Measurements from ENCODE around the gene LPAR2. TPM values are rescaled to one million over a fixed set of nuclear protein-coding genes. Genes with fewer than 3 reads are reported as not detected.
A peak's percentile ranks its signal among the peaks of the same experiment; 100 is the strongest.

The LPAR2 gene
- total and polyA plus RNA-seq, 10 of the 15 experiments (the other 5 are each of a cell fraction or from before 2014, with no cell fraction given): 0.98 to 23.8 (median 10.2) TPM

GRCh38 chr19:19645233-19645870 lies 17.3 kb upstream of the LPAR2 start:
- Histone ChIP-seq H2AFZ (ENCODE audit: control insufficient read depth, low read depth, low read length) (no peak overlapping the region), H3K4me3 (no peak overlapping the region), H3K4me2 (ENCODE audit: control insufficient read depth, insufficient read depth) (no peak overlapping the region), H4K20me1 (ENCODE audit: control insufficient read depth, insufficient read depth) (no peaks in the 10 kb centered on the region), H3K9me3 (replicated peaks; ENCODE audit: control insufficient read depth, insufficient read depth, low read length) (no peaks in the 10 kb centered on the region), H3K9ac (ENCODE audit: control insufficient read depth, insufficient read depth, low read length) (no peak overlapping the region), H3K79me2 (ENCODE audit: control insufficient read depth, insufficient read depth, low read length) (peaks cover 19% of the 10 kb centered on the region), H3K4me1 (ENCODE audit: control insufficient read depth, insufficient read depth, low read length) (peaks cover 4% of the 10 kb centered on the region), H3K27me3 (replicated peaks in 1 of 2; ENCODE audit: control insufficient read depth in 2 of 2, insufficient read depth in 2 of 2, low read length in 1 of 2) (no peaks in the 10 kb centered on the region), H3K36me3 (ENCODE audit: control insufficient read depth in 2 of 2, insufficient read depth in 2 of 2, low read length in 1 of 2) (peaks cover 11 to 35% of the 10 kb centered on the region in 2 experiments), H3K27ac (ENCODE audit: control insufficient read depth, insufficient read depth) (no peak overlapping the region)
- ChIA-PET POLR2A (no interaction called here), RAD21 (ENCODE audit: unreplicated experiment) (no interaction called here), SMC1A (ENCODE audit: uncharacterized antibody, unreplicated experiment) (interaction anchor here (2.7 kb wide), 1 partner anchor 113 kb away, joined by 21 read pairs; no protein-coding TSS in a partner anchor), CTCF (interaction anchor here (1.1 to 2.7 kb wide), 4 partner anchors 7 to 114 kb away, joined by 3 to 38 read pairs (median 4); no protein-coding TSS in a partner anchor)
- no peak for DNase-seq (ENCODE audit: low read depth, low spot score)
- no TSS peak for BruUV-seq (replicated peaks)
- intact Hi-C loops (cut with micrococcal nuclease; ENCODE audit: unreplicated experiment) (no loop called here), in situ Hi-C loops (cut with MboI) (no loop called here)
- no peak for FAIRE-seq
- TF ChIP-seq MEF2A (IDR thresholded peaks at IDR 0.05; ENCODE audit: insufficient read depth, low read depth, low read length) (no peak), ZNF622 (IDR thresholded peaks at IDR 0.05) (no peak), MLLT1 (IDR thresholded peaks at IDR 0.05) (no peak), POLR2A (IDR thresholded peaks at IDR 0.05; ENCODE audit: low read depth, low read length) (peak; percentile 31; the same call in 1 of the 2 replicates), RBBP5 (conservative IDR thresholded peaks at IDR 0.05) (no peak)
- 94% methylated on average over 17 of the region's 17 CpGs for WGBS (ENCODE audit: insufficient coverage, insufficient replicate concordance, low lambda C conversion rate, missing lambda C conversion rate)
- ATAC-seq: no peak

Measured in GM12878 (cell line).